HG03342 (cell line): ENCODE results near the gene CLDN9.
A peak's percentile ranks its signal among the peaks of the same experiment; 100 is the strongest.

Source experiments
- ATAC-seq: cut with Tn5 transposase; IDR thresholded peaks from one replicate; pipeline ENCODE4 v1.9.1; 2021; ENCODE audit warnings: mild to moderate bottlenecking, moderate library complexity; ENCODE audit not compliant: unreplicated experiment

The CLDN9 gene

DNA sequence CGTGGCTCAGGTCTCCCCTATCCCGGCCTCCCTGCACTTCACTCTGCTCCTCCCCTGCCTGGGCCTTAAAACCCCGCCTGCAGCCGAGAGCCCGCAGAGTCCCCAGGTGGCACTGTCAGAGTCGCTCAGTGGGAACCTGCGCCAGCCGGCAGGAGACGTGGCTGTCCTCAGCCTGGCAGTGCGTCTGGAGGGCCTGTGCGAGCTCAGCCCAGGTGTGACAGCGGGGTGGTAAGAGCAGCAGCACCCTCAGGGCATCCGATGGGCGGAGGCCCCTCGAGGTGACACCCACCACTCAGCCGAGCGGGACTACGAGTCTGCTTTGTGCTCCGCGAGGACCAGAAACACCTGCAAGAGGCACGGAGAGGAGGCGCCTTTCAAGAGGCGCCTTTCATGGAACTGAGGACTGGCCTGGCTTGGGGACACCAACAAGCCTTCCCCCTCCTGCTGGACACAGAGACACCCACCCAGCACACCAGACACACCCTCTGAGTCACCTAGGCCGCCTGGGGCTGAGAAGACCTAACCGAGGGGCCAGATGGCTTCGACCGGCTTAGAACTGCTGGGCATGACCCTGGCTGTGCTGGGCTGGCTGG is at the start of gene CLDN9:
Gene CLDN9, plus strand, starts transcription at position 96 of the 593 bp plus-strand sequence. Its CDS starts 440 bp downstream, at position 536.
- ATAC-seq = no peak

DNA sequence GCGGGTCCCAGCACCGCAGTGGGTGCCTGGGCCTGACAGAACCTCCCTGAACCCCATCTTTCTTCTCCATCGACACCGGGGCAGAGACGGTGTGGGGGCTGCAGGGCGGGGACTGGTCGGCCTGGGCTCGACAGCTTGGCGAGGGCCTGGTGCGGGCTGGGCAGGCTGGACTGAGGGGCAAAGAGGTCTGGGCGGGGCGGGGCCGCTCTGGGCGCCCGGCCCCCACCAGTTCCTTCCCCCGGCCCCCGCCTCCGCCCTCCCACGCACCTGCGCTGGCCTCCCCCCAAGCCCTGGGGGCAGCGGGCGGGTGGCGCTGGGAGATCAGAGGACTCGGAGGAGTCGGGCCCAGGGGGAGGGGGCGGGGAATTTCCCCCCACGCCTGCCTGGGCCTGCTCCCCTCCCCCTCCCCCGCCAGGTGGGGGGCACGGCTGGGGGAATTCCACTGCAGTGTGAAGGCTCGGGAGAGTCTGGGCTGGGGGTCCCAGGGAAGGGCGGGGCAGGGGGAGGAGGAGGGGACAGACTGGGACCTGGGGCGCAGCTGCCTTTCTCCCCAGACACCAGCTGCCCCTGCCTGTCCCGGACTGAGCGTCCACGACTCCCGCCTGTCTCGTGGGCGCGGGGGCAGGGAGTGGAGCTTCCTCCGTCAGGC is 49.5 kb upstream of the CLDN9 start:
- ATAC-seq = no peak

GRCh38 chr16:2963723-2964474 is 48.8 kb upstream of the CLDN9 start, which contains the start of gene KREMEN2:
Gene KREMEN2 (plus strand): TSS chr16:2964275. CDS start chr16:2964521, 246 bp downstream.
- ATAC-seq = no peak

DNA sequence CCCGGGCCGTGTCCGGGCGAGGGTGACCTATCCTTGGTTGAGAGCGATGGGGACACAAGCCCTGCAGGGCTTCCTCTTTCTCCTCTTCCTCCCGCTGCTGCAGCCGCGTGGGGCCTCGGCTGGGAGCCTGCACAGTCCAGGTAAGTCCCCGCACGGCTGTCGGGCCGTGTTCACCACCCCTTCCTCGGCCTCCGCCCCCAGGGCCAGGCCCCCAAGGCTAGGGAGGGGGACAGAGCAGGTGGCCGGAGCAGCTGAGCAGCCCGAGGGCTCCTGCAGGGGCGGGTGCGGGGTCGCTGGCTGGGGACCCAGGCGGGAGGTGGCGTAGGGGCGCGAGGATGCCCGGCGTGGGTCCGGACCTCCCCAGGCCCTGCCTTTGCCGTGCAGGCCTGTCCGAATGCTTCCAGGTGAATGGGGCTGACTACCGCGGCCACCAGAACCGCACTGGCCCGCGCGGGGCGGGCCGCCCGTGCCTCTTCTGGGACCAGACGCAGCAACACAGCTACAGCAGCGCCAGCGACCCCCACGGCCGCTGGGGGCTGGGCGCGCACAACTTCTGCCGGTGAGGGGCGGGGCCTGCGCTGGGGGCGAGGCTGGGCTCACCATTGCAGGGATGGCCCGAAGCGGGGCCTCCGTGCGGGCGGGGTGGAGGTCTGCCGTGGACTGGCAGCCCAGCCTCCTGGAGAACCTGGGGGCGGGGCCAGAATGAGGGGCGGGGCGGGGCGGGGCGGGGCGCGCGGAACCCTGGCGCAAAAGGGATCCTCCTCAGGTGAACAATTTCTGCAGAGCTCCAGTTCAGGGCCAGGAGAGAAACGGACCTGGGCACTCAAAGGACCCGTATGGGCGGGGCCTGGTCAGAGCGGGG is 48.0 kb upstream of the CLDN9 start:
- no peak for ATAC-seq

DNA sequence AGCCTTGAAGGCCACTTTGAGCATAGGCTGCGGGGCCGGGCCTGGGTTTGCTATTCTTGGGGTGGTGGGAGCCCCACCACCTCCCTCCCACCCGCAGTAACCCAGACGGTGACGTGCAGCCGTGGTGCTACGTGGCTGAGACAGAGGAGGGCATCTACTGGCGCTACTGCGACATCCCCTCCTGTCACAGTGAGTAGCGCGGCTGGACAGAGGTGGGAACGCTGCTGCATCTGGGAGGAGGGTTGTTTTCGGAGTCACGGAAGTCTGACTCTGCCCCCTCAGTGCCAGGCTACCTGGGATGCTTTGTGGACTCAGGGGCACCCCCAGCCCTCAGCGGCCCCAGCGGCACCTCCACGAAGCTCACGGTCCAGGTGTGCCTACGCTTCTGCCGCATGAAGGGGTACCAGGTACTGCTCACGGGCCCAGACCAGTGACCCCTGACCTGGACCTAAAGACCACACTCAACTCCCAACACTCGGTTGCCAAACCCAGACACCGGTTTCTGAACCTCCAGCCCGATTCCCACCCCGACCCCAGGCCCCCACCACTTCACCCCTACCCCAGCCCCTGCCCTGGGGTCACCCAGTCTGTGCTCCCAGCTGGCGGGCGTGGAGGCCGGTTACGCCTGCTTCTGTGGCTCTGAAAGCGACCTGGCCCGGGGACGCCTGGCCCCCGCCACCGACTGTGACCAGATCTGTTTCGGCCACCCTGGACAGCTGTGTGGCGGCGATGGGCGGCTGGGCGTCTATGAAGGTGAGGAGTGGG is 46.5 kb upstream of the CLDN9 start:
- ATAC-seq = no peak

GRCh38 chr16:2966808-2967191 is 45.9 kb upstream of the CLDN9 start:
- no peak for ATAC-seq

DNA sequence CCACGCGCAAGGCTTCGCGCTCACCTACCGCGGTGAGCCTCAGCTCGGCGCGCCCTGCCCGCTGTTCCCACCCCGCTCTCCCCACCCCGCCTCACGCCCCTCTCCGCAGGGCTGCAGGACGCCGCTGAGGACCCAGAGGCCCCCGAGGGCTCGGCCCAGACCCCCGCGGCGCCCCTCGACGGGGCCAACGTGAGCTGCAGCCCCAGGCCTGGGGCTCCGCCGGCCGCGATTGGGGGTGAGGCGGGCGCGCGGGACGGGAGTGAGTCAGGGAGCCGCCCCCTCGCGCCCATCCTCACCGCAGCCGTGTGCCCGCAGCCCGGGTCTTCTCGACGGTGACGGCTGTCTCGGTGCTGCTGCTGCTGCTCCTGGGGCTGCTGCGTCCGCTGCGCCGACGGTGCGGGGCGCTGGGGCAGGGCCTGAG is 45.5 kb upstream of the CLDN9 start:
- ATAC-seq = no peak

GRCh38 chr16:2967721-2968161 is 45.0 kb upstream of the CLDN9 start:
- ATAC-seq = no peak

DNA sequence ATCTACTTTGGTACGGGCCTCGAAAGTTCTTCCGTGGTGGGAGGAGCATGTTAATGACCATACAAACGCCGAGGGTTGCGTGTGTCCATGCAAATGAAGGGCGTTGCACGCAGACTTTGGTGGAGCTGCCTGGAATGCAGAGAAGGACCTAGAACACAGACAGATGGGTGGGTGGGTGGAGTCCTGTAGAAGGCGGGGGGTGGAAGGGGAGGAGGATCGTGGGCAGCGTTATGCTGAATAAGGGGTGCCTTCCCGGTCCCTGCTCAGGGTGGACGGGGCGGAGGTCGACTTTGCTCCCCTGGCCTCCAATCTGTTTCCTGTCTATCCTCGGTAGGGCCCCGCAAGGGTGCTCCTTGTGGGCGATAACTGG is 44.4 kb upstream of the CLDN9 start:
- no peak for ATAC-seq

- peak; percentile 70 for ATAC-seq
These were observed 43.8 kb upstream of the CLDN9 start, which contains the start of gene PAQR4 for GRCh38 chr16:2968738-2969544. Gene PAQR4 (plus strand): TSS chr16:2969348. CDS start chr16:2969675, 327 bp downstream.

DNA sequence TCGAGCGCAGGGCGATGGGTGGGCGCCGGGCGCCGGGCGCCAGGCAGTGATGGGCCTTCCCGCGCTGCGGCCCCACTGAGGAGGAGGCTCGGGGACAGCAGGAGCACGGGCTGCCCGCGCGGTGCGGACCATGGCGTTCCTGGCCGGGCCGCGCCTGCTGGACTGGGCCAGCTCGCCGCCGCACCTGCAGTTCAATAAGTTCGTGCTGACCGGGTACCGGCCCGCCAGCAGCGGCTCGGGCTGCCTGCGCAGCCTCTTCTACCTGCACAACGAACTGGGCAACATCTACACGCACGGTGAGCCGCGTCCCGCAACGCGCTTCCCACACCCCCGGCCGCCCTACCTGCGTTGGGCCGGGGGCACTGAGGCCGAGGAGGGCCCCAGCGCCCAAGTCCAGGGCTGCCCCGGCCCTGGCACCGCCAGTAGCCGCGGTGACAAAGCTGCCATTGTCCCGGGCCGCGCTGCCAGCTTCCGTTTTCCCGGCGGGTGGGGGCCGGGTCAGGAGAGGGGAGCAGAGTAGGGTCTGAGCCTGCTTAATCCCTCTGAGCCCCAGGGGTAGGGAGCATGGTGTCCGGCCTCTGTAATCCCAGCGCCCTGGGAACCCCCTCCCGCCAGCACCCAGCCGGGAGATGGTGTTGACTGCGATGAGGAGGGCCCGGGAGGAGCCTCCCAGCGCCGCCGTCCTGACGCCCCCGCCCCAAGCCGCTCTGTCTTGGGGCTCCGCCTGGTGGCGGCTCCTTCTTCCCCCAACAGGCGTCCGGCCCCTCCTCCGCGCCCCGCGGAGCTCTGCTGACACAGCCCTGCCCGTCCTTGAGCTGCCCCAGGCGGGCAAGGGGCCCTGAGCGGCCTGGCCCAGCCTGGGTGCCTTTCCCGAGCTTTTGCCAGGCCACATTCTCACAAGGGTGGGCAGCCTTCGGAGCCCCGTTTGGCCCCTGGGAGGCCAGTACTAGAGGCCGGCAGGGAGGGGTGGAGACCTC is 42.9 kb upstream of the CLDN9 start:
- ATAC-seq = peak; percentile 32

GRCh38 chr16:2970563-2970962 is 42.2 kb upstream of the CLDN9 start:
- no peak for ATAC-seq

DNA sequence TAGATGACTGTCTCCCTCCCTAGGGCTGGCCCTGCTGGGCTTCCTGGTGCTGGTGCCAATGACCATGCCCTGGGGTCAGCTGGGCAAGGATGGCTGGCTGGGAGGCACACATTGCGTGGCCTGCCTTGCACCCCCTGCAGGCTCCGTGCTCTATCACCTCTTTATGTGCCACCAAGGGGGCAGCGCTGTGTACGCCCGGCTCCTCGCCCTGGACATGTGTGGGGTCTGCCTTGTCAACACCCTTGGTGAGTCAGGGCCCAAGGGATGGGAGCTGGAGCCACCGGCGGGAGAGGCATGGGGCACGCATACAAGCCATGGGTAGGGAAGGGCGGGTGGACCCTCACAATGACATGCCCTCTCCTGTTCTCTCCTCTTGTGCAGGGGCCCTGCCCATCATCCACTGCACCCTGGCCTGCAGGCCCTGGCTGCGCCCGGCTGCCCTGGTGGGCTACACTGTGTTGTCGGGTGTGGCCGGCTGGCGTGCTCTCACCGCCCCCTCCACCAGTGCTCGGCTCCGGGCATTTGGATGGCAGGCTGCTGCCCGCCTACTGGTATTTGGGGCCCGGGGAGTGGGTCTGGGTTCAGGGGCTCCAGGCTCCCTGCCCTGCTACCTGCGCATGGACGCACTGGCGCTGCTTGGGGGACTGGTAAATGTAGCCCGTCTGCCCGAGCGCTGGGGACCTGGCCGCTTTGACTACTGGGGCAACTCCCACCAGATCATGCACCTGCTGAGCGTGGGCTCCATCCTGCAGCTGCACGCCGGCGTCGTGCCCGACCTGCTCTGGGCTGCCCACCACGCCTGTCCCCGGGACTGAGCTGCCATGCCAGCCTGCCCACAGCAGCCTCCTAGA is 41.4 kb upstream of the CLDN9 start:
- no peak for ATAC-seq

DNA sequence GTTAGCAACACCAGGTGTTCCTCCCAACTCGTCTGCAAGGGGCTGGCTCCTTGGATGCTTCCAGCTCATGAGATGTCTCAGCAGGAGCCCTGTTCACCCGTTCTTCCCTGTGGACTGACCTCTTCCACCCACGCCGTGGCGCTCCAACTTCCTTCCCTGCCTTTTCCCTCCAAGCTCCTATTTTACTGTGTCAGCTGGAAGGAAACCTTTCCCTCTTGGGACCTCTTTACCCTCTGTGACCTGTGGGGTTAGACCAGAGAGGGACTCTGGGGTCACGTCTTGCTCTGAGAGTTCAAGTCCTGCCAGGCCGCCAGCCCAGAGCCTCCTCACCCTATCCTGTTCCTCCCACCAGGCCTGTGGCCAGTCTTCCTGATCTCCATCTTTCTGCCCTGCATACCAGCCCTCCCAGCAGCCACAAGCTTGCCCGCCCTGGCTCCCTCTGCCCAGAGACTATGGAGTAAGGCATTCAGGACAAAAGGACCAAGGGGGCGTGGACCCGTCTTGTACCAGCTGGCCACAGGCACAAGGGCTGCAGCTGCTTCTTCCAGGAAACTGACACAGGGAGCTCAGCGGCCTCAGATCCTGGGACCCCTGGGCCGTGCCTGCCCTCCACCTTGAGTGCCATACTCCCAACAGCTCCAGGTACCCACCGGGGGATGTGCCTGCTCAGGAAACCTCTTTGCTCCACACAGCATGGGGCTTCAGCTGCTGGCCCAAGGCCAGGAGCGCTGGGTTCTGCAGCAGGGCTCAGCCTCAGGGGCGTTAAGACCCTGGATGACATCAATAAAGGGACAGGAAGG is 40.5 kb upstream of the CLDN9 start:
- ATAC-seq = no peak

DNA sequence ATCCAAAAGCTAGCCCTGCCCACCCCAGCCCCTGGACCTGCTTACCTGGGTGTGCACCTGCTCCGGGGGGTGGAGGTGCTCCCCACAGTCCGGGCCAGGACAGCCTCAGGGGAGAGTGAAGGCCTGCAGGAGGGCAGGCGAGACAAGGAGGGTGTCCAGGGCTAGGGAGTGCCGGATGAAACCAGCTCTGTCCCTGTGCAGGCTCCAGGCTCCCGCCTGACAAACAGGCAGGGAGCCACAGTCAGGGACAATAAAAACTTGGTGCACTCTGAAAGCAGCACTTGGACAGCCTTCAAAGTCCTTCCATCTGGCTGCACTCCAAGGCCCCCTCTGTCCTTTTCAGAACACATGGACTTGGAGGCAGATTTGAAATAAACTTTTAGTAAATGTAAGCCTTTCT is 39.6 kb upstream of the CLDN9 start:
- no peak for ATAC-seq

GRCh38 chr16:2973605-2974318 is 39.0 kb upstream of the CLDN9 start:
- no peak for ATAC-seq
